ENCODE measurements around the gene IBA57. TPM values are rescaled to one million over a fixed set of nuclear protein-coding genes. Genes with fewer than 3 reads are reported as not detected.

IBA57 gene
- total and polyA plus RNA-seq, 2 of the 8 experiments (the other 6 are each of a cell fraction or from before 2014, with no cell fraction given), result 2.6 to 5.9 TPM

DNA sequence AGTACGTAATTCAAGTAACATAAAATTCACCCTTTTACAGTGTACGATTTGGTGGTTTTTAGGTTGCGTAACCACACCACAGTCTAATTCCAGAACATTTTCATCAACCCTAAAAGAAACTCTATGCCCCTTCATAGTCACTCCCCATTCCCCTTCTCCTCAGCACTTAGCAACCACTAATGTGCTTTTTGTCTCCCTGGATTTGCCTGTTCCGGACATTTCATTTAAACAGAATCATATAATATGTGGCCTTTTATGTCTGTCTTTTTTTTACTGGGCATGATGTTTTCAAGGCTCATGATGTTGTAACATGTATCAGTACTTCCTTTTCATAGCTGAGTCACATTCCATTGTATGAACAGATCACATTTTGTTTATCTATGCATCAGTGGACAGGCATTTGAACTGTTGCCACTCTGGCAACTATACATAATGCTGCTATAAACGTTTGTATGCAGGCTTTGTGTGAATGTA lies 63.0 kb downstream of the IBA57 start (continued):
- TF ChIP-seq, protein P1, sequence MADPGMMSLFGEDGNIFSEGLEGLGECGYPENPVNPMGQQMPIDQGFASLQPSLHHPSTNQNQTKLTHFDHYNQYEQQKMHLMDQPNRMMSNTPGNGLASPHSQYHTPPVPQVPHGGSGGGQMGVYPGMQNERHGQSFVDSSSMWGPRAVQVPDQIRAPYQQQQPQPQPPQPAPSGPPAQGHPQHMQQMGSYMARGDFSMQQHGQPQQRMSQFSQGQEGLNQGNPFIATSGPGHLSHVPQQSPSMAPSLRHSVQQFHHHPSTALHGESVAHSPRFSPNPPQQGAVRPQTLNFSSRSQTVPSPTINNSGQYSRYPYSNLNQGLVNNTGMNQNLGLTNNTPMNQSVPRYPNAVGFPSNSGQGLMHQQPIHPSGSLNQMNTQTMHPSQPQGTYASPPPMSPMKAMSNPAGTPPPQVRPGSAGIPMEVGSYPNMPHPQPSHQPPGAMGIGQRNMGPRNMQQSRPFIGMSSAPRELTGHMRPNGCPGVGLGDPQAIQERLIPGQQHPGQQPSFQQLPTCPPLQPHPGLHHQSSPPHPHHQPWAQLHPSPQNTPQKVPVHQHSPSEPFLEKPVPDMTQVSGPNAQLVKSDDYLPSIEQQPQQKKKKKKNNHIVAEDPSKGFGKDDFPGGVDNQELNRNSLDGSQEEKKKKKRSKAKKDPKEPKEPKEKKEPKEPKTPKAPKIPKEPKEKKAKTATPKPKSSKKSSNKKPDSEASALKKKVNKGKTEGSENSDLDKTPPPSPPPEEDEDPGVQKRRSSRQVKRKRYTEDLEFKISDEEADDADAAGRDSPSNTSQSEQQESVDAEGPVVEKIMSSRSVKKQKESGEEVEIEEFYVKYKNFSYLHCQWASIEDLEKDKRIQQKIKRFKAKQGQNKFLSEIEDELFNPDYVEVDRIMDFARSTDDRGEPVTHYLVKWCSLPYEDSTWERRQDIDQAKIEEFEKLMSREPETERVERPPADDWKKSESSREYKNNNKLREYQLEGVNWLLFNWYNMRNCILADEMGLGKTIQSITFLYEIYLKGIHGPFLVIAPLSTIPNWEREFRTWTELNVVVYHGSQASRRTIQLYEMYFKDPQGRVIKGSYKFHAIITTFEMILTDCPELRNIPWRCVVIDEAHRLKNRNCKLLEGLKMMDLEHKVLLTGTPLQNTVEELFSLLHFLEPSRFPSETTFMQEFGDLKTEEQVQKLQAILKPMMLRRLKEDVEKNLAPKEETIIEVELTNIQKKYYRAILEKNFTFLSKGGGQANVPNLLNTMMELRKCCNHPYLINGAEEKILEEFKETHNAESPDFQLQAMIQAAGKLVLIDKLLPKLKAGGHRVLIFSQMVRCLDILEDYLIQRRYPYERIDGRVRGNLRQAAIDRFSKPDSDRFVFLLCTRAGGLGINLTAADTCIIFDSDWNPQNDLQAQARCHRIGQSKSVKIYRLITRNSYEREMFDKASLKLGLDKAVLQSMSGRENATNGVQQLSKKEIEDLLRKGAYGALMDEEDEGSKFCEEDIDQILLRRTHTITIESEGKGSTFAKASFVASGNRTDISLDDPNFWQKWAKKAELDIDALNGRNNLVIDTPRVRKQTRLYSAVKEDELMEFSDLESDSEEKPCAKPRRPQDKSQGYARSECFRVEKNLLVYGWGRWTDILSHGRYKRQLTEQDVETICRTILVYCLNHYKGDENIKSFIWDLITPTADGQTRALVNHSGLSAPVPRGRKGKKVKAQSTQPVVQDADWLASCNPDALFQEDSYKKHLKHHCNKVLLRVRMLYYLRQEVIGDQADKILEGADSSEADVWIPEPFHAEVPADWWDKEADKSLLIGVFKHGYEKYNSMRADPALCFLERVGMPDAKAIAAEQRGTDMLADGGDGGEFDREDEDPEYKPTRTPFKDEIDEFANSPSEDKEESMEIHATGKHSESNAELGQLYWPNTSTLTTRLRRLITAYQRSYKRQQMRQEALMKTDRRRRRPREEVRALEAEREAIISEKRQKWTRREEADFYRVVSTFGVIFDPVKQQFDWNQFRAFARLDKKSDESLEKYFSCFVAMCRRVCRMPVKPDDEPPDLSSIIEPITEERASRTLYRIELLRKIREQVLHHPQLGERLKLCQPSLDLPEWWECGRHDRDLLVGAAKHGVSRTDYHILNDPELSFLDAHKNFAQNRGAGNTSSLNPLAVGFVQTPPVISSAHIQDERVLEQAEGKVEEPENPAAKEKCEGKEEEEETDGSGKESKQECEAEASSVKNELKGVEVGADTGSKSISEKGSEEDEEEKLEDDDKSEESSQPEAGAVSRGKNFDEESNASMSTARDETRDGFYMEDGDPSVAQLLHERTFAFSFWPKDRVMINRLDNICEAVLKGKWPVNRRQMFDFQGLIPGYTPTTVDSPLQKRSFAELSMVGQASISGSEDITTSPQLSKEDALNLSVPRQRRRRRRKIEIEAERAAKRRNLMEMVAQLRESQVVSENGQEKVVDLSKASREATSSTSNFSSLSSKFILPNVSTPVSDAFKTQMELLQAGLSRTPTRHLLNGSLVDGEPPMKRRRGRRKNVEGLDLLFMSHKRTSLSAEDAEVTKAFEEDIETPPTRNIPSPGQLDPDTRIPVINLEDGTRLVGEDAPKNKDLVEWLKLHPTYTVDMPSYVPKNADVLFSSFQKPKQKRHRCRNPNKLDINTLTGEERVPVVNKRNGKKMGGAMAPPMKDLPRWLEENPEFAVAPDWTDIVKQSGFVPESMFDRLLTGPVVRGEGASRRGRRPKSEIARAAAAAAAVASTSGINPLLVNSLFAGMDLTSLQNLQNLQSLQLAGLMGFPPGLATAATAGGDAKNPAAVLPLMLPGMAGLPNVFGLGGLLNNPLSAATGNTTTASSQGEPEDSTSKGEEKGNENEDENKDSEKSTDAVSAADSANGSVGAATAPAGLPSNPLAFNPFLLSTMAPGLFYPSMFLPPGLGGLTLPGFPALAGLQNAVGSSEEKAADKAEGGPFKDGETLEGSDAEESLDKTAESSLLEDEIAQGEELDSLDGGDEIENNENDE (IDR thresholded peaks at IDR 0.05; ENCODE audit: insufficient replicate concordance, low read length), result no peak
- TF ChIP-seq NRF1 (IDR thresholded peaks at IDR 0.05; ENCODE audit: low read depth, low read length) (no peak), SIRT6 (IDR thresholded peaks at IDR 0.05; ENCODE audit: low read length) (no peak), JUN (IDR thresholded peaks at IDR 0.05; ENCODE audit: low read depth, low read length) (no peak), CEBPB (IDR thresholded peaks at IDR 0.05; ENCODE audit: low read depth, low read length) (no peak; the same call in 1 of the 2 replicates), USF2 (IDR thresholded peaks at IDR 0.05; ENCODE audit: low read length) (no peak)
